Measurements from ENCODE around the gene ETV6.
"Not testable (repeated sequence)": the region's sequence is repeated elsewhere in the genome, so short reads cannot be mapped to it uniquely, and the experiment has no call there.

ETV6 gene

GRCh38 chr12:11669348-11669747 is 19.9 kb downstream of the ETV6 start:
- DNase-seq (ENCODE audit: low spot score) = no peak

DNA sequence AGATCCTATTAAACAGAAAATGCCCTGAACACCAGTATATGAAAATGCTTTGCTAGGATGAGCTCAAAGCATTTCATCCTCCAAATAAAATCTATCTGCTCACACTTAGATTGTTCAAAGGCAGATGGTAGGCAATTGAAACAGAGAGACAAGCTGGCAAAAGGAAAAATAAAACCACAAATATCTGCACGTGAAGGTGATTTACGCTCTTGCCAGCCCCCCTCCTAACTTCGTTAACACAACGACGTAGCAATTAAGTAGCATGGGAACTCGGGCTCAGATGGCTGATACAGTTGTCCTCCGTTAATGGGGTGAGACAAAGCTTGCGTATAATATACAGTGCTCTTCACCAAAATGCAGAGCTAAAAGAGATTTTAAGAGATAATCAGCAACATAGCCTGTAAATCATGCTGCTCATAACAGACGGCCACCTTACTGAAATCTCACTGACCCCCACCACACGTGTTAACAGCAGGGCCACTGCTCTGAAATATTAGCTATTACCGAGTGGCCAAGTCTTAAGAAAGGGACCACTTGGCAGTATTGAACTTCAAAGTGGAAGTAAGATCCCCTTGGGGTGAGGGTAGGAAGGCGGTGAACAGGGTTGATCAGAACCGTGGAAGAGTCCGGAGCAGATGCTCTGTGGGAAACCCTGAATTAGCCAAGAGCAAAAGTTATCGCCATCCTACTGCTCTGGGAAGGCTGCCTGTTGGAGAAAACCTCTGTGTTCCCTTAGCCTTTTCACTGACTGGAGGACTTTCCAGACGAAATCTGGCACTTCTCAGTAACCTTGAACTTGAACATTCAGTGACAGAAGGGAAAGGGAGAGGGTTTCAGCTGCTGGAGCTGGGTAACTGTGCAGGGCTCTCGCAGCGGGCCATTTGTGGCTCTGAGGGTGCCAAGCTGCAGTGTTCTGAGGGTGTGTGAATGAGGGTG is 23.1 kb downstream of the ETV6 start:
- no peak for DNase-seq (ENCODE audit: low spot score)

GRCh38 chr12:11673666-11674461 is 24.4 kb downstream of the ETV6 start:
- DNase-seq (ENCODE audit: low spot score) = no peak

DNA sequence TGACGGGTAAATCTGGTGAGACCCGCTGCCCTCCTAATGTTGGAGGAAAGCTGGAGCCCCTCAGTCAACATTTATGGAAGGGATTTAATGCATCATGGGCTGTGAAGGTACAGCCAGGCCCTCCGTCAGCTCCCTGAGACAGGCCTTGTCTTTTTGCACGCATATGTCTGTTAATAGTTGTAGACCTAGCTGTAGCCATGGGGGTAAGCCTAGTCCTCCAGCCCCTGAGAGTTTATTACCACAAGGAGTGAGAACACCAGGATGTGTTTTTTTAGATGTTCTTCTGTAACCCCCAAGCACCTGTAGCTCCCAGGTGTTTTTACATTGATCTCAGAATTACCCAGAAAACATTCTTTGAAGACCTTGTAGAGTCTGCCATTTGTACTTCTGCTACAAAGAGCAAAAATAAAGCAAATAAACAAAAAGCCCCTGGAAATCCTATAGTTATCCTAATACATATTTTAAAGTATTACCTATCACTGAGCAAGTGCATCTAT is 25.5 kb downstream of the ETV6 start:
- DNase-seq (ENCODE audit: low spot score) = no peak

- no peak for DNase-seq (ENCODE audit: low spot score)
Measured at GRCh38 chr12:11676052-11676451, 26.6 kb downstream of the ETV6 start.

DNA sequence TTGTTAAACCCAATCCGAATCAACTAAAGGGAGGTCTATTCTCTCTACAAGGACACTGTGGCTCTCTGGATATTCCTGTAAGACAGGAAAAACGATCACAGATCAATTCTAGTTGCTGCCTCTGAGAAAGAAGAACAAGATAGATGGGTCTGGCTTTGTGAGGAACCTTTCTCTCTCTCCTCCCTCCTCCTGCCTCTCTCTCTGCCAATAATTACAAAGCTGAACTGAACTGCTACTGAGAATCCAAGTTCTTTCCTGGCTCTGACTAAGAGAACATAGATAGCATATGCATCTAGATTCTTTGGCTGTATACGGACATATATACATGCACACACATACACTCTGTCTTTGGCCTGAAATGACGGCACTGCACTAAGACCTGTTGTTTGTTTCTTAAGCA is 27.6 kb downstream of the ETV6 start:
- DNase-seq (ENCODE audit: low spot score) = no peak

DNA sequence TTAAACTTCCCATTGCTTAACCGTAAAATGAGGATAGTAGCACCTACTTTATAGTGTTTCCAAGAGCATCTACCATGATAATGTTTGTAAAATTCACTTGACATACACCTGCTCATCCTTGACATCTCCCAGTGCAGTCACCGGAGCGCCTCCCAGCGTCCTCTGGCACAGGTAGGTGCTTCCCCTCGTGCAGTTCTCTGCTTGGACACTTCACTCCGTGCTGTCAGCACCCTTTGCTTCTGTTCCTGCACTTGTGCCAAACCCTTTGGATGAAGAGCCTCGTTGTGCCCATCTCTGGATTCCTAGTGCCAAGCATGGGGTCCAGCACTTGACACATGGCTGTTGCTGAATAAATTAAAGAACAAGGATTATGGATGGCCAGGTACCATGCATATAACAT is 28.3 kb downstream of the ETV6 start:
- DNase-seq (ENCODE audit: low spot score) = no peak

GRCh38 chr12:11678781-11679180 is 29.3 kb downstream of the ETV6 start:
- no peak for DNase-seq (ENCODE audit: low spot score)

DNA sequence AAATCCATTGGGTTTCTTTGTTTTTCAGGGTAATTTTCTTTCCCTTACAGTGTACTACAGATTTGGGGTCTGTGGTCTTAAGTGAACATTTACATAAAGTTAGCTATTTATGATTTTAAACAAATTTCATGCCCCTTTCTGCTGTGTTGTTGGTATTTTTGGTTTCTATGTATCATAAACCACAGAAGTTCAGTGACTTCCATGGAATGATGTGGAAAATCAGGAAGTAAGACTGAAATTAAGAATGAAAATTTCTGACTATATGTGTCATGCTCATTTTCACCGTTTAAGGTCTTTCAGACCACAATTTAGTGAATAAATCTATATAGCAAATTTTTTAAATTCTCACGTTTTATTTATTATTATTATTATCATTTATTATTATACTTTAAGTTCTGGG is 31.7 kb downstream of the ETV6 start:
- no peak for DNase-seq (ENCODE audit: low spot score)

DNA sequence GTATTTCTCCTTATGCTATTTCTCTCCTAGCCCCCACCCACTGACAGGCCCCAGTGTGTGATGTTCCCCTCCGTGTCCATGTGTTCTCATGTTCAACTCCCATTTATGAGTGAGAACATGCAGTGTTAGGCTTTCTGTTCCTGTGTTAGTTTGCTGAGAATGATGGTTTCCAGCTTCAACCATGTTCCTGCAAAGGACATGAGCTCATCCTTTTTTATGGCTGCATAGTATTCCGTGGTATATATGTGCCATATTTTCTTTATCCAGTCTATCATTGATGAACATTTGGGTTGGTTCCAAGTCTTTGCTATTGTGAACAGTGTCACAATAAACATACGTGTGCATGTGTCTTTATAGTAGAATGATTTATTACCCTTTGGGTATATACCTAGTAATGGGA is 32.2 kb downstream of the ETV6 start:
- DNase-seq (ENCODE audit: low spot score) = not testable (repeated sequence)

- DNase-seq (ENCODE audit: low spot score) = no peak
Measured at GRCh38 chr12:11684393-11684792, 34.9 kb downstream of the ETV6 start.

GRCh38 chr12:11684811-11685210 is 35.3 kb downstream of the ETV6 start:
- no peak for DNase-seq (ENCODE audit: low spot score)

GRCh38 chr12:11685316-11685715 is 35.8 kb downstream of the ETV6 start:
- DNase-seq (ENCODE audit: low spot score) = no peak

DNA sequence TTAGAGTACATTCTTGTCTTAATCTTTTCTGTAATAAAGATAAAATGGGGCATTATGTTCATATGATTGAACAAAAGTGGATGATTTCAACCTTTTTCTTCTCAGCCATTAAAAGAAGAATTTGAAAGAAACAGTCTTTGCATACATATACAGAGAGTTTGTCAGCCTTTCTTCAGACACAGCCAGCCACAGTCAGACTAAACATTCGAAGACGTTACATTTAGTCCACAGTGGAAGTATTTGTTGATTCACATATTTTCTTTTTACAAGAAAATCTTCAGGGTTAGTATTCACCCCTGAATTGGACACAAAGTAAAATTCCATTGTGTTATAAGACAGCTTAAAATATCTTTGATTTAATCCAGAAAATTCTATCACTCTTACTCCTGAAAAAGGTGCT is 36.2 kb downstream of the ETV6 start:
- no peak for DNase-seq (ENCODE audit: low spot score)

DNA sequence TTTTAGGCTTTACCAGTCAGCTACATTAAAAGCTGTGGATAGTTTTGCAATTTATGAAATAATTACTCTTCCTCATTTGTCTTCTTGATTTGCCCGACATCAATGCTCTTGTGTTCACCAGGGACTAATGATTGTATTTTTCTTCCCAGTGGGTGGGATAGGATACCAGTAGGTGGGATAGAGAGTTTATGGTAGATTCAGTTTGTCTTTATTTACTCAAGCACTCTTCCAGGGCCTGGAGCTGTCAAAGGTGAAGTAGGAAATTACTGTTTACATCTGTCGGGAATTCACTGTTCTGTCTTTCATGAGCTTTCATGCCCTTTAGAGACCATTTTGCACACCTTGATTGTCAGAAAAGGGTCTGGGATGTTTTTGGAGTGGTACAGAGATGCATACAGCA is 36.6 kb downstream of the ETV6 start:
- no peak for DNase-seq (ENCODE audit: low spot score)

DNA sequence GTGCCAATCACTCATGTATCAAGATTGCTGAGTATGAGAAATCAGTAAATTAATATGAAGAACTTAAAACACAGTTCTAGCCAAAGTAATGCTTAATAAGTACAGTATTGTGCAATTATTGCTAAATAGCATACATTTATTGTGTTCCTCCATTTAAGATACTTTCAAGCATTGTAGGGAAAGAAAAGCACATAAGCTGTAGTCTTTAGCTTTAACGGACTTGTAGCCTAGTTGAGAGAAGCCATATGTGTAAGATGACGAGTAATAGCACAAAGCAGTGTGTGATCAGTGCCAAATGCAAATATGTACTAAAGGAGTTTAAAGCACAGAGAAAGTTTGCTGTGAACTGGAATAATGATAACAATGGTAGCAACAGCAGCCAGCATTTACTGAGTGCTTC is 38.1 kb downstream of the ETV6 start:
- no peak for DNase-seq (ENCODE audit: low spot score)

DNA sequence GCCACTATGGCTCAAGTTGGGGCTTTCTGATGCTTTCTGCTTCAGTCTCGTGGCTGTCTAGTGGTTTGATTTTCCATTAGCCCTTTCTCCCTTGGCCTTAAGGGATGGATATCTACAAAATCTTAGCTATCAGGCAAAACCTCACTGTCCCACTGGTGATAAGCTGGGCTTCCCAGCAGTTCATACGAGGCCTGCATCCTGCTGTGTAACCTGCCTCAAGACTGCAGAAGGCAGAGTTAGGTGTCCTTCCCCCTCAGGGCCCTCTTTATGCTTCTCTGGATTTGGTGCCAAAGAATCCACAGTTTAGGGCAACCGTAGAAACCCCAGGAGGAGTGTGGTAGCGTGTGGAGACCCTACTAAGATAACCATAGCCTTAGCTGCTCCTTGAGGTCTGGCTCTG is 38.9 kb downstream of the ETV6 start:
- no peak for DNase-seq (ENCODE audit: low spot score)

DNA sequence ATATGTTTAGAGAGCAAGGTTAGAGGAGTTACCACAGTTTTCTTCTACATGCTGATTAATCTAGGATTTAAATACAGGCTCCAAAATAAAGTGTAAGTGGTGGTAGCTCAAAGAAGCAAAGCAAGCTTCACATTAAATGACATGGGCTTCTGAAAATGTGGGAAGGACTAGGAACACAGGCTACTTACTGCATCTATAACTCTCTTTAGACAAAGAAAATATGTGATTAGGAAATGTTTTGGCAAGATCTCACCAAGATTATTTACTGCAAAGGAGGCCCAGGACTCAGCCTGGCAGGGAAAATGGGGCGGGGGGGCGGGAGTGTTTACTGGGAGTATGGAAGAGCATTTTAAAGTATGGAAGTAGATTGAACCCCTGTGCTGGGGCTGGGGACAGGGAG is 39.4 kb downstream of the ETV6 start:
- no peak for DNase-seq (ENCODE audit: low spot score)

GRCh38 chr12:11689591-11690186 is 40.2 kb downstream of the ETV6 start:
- no peak for DNase-seq (ENCODE audit: low spot score)

- DNase-seq (ENCODE audit: low spot score) = no peak
Measured at GRCh38 chr12:11693067-11693466, 43.6 kb downstream of the ETV6 start.

DNA sequence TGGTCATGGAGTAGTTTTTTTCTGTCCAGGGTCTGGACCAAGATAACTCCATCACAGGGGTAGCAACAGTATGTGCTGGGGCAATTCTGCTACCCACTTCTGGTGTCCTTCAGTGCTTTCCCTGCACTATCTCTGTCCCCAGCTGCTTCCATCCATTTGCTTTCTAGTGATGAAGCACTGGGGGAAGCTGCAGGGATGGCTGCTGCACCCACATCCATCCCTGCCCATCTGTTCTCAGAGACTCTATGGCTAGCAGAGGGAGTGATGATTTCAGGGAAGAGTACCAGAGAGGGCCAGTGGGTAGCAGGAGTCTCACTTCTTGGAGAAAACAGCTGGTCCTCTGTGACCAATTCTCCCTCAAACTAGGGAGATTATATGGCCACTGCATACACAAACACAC is 44.1 kb downstream of the ETV6 start:
- no peak for DNase-seq (ENCODE audit: low spot score)

GRCh38 chr12:11694528-11694927 is 45.1 kb downstream of the ETV6 start:
- DNase-seq (ENCODE audit: low spot score) = no peak

GRCh38 chr12:11695321-11695720 is 45.8 kb downstream of the ETV6 start:
- no peak for DNase-seq (ENCODE audit: low spot score)

All from LoVo (cell line).